Activated T-helper 1 cell treated with Interleukin-2 at 50 U/mL for 16 hours (primary cell): ENCODE results near the gene ASIC2.

ENCODE experiments used
- DNase-seq: peaks from one replicate; pipeline ENCODE4 v3.0.0-alpha.2; 2020; ENCODE audit warnings: low read depth

Gene ASIC2

GRCh38 chr17:33154869-33155455, 138.1 kb downstream of the ASIC2 start:
- DNase-seq: no peak

GRCh38 chr17:33152783-33153182, 140.3 kb downstream of the ASIC2 start:
- no peak for DNase-seq

- DNase-seq: no peak
These were observed 141.5 kb downstream of the ASIC2 start for GRCh38 chr17:33151565-33151964.

GRCh38 chr17:33145941-33146340, 147.2 kb downstream of the ASIC2 start:
- no peak for DNase-seq

GRCh38 chr17:33144837-33145236, 148.3 kb downstream of the ASIC2 start:
- no peak for DNase-seq

GRCh38 chr17:33142705-33143299, 150.3 kb downstream of the ASIC2 start:
- no peak for DNase-seq

- DNase-seq: no peak
These were observed 152.5 kb downstream of the ASIC2 start for GRCh38 chr17:33140413-33141099.

GRCh38 chr17:33138627-33139026, 154.5 kb downstream of the ASIC2 start:
- DNase-seq: no peak

- no peak for DNase-seq
These were observed 155.7 kb downstream of the ASIC2 start for GRCh38 chr17:33137426-33137825.

- DNase-seq: no peak
These were observed 157.4 kb downstream of the ASIC2 start for GRCh38 chr17:33135691-33136090.

- DNase-seq: no peak
These were observed 161.5 kb downstream of the ASIC2 start for GRCh38 chr17:33131620-33132019.

DNA sequence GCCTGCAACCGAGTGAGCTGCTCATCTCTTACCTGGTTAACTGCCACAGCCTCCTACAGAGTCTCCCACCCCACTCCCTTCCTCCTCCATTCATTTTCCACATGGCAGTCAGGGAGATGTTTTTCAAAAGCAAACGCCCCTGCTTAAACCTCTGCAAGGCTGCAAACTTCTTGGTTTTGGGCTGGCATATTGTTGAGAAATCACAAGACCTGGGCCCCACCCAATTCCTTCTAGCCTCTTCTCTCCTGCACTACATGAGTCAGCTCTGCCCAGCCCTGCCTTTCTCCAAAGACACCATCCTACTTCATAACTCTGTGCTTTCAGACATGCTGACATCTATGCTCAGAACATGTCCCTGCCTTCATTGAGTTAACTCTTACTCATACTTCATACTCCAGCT, 165.4 kb downstream of the ASIC2 start:
- no peak for DNase-seq

DNA sequence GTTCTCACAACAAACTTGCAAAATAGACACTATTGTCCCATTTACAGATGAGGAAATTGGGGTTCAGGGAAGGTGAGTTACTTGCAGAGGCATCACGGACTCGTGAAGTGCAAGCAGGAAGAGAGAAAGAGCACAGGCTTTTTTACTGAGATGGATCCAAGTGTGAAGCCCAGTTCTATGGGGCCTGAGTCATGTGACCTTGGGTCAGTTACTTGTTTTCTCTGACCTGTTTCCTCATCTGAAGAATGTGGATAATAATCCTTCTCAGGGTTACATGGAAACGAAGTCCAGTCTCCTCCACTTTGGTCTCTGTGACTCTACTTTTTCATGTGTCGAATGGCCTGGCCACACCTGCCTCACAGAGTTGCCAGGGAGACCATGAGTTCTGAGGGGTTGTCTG, 167.0 kb downstream of the ASIC2 start:
- no peak for DNase-seq

- no peak for DNase-seq
These were observed 167.5 kb downstream of the ASIC2 start for GRCh38 chr17:33125552-33125950.

DNA sequence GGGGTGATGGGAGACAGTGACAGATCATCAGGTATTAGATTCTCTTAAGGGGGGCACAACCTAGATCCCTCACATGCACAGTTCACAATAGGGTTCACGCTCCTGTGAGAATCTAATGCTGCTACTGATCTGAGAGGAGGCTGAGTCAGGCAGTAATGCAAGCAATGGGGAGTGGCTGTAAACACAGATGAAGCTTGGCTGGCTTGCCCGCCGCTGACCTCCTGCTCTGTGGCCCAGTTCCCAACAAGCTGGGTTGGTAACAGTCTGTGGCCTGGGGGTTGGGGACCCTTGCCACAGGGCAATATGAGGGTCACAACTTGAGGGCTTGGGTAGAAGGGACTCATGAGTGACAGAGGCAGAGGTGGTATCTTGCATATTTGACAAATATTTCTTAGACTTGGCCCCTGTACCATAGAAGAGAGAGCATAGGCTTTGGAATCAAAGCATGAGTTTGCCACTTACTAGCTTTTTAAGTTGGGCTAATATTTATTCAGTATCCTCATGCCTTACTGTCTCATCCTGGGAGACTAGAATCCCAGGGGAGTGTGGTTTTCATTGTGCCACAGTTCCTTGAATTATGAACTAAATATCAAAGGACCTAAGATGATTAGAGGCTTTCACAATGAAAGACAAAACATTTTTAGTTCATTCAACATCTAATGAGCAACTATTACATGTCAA, 168.1 kb downstream of the ASIC2 start:
- DNase-seq: no peak

DNA sequence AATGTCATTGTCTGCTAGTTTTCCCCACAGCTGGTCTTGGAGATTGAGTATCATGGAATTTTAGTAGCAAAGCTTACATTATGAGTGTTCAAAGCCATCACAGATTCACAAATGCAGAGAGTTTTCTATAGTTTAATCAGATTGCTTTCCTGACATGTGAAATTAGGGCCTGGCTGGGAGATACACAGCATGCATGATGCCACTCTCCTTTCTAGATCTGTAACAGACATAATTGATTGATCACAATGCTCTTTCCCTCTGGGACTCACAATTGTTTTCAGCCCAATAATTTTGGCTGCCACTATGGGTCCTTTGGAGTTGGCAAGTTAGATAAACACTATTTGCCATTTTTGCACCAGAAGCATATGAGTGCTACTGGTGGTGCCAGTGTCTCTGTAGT, 168.9 kb downstream of the ASIC2 start:
- no peak for DNase-seq

GRCh38 chr17:33121756-33122155, 171.3 kb downstream of the ASIC2 start:
- no peak for DNase-seq

DNA sequence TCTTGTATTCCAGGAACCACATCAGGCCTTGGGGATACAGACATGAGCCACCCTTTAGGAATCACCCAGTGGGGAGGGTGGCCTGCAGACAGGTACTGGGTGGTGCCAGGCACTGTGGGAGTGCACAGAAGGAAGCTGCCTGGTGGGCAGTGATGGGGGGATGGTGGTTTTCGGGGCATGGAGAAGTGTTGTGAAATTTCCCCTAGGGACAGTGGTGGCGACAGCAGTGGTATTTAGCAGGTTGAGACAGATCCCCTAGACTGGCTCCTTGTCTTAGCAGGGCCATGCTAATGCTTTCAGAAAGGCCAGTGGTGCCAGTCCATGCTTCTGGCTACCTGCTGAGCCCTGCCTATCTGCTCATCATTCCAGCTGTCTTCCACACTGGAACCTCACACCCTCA, 171.8 kb downstream of the ASIC2 start:
- no peak for DNase-seq

DNA sequence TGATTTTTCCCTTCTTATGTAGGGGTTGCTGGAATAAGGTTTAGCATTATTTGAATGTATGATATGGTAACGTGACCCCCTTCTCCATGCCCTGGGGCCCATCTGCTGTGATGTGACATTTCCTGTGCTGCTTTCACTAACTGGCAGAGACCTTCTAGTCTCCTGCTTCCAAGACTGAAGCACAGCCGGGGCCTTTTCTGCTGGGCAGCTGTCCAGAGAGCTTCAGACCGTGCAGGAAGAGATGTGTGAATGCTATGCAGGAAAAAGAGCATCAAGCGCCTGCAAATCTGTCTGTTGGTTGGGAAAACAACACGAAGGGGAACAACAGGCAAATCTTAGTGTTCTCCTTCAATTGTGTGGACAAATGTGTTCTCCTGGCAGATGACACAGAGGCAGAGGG, 173.0 kb downstream of the ASIC2 start:
- no peak for DNase-seq

- no peak for DNase-seq
These were observed 174.6 kb downstream of the ASIC2 start for GRCh38 chr17:33118391-33119075.

DNA sequence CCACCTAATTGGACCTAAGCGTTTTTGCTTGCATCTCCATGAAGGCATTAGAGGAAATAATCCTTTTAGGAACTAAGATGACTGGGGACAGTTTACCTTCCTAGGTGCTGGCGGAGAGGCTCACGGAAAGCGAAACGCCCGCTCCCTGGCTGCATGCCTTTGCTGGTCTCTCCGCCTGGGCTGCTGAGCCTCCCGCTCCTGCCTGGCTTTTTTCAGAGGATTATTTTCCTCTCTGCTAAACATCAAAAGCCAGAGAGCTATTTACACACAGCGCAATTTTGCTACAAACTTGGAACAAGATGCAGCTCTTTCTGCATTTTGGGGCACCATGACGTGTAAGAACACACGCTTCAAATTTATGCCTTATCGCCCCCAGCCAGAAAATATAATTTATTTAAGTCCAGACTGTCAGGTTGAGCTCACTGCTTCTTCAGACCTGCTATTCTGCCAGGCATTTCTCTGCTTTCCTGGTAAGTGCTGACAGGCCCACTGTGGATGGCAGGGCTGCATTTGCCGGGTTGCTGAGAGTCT, 177.0 kb downstream of the ASIC2 start:
- no peak for DNase-seq

DNA sequence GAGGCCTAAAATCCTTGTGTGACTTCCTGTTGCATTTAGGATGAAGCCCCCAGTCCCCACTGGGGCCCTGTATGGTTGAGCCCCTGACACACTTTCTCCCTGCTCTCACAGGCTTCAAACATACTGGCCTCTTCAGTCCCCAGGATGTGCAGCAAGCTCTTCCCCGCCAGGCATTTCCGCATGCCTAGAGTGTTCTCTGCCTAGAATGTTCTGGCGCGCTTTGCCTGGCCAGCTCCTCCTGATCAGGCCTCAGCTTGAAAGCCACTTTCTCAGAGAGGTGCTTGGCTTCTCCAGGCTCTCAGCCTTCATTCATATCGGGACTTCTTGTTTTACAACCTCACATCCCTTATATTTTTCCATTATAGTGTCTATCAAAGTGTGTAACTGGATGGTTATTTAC, 177.7 kb downstream of the ASIC2 start:
- DNase-seq: no peak
